Endothelial cell of umbilical vein (primary cell): ENCODE results near the gene ADTRP. TPM values are rescaled to one million over a fixed set of nuclear protein-coding genes. Genes with fewer than 3 reads are reported as not detected.

ENCODE experiments used
- BruUV-seq: library from RNA; stranded (reverse); fragments of 400-500 nt; replicated peaks from 2 replicates; lab custom pipeline; 2021; lab: Mats Ljungman, UMichigan
- CTCF ChIA-PET: fragments of 300-600, 350-600 bp; sonication (Branson Sonifier 250); formaldehyde crosslinking; loops from one replicate; lab custom pipeline; 2021; ENCODE audit warnings: antibody characterized with exemption, inconsistent platforms; lab: Charles Lee
- POLR2A ChIA-PET: fragments of 300-600, 350-600 bp; sonication (Branson Sonifier 250); formaldehyde crosslinking; loops from one replicate; lab custom pipeline; 2021; ENCODE audit warnings: antibody characterized with exemption, inconsistent platforms; lab: Charles Lee
- DNase-seq: peaks from one replicate; pipeline ENCODE4 v3.0.0-alpha.2; 2011; ENCODE audit warnings: low read depth, low spot score
- FAIRE-seq: peaks from 2 replicates; lab custom pipeline; 2011; peaks lifted over from hg19 to GRCh38; lab: Jason Lieb, UNC
- H2AFZ ChIP-seq: 2 replicates; pipeline ENCODE4 v1.6.0; 2012; ENCODE audit warnings: low read depth, low read length, control low read depth, inconsistent platforms
- H3K27ac ChIP-seq: 2 replicates; pipeline ENCODE4 v1.5.1; 2011; ENCODE audit warnings: low read depth, mild to moderate bottlenecking, control low read depth, low read length, moderate library complexity; ENCODE audit not compliant: insufficient read depth
- H3K27me3 ChIP-seq, 2 experiments: 2 replicates each; pipeline versions ENCODE4 v1.6.0 to v1.6.1; 2011; ENCODE audit warnings: low read length in 2 of 2, mixed read lengths in 1 of 2; ENCODE audit not compliant: control insufficient read depth in 2 of 2, insufficient read depth in 2 of 2
- H3K36me3 ChIP-seq, 2 experiments: 2 replicates in 1 of 2; 3 replicates in 1 of 2; pipeline ENCODE4 v1.5.1; 2011; ENCODE audit warnings: low read length in 2 of 2, mild to moderate bottlenecking in 1 of 2, moderate library complexity in 1 of 2; ENCODE audit not compliant: control insufficient read depth in 2 of 2, insufficient read depth in 2 of 2; ENCODE audit errors: extremely low read depth in 1 of 2
- H3K4me1 ChIP-seq: 3 replicates; pipeline ENCODE4 v1.5.1; 2011; ENCODE audit warnings: mild to moderate bottlenecking, low read length; ENCODE audit not compliant: control insufficient read depth, insufficient read depth; ENCODE audit errors: extremely low read depth
- H3K4me2 ChIP-seq: 2 replicates; pipeline ENCODE4 v1.6.1; 2011; ENCODE audit warnings: low read length, control low read depth, mixed read lengths; ENCODE audit not compliant: insufficient read depth
- H3K4me3 ChIP-seq, 3 experiments: fragments of 200-600 bp in 1 of 3; sonication (generic), shearing (Covaris generic) in 1 of 3; replicated peaks in 1 of 3; 2 replicates each; pipeline ENCODE4 v1.5.1; 2011 to 2016; ENCODE audit warnings: control low read depth in 3 of 3, low read length in 3 of 3, mild to moderate bottlenecking in 2 of 3, inconsistent platforms in 1 of 3, low read depth in 1 of 3, moderate library complexity in 1 of 3; ENCODE audit not compliant: insufficient read depth in 1 of 3
- H3K79me2 ChIP-seq: 2 replicates; pipeline ENCODE4 v1.6.0; 2012; ENCODE audit warnings: low read length, inconsistent platforms; ENCODE audit not compliant: control insufficient read depth, insufficient read depth
- H3K9ac ChIP-seq: replicated peaks from 2 replicates; pipeline ENCODE3; 2011; ENCODE audit warnings: low read length, control low read depth; ENCODE audit not compliant: insufficient read depth; ENCODE audit errors: extremely low read depth
- H3K9me1 ChIP-seq: replicated peaks from 3 replicates; pipeline ENCODE4 v1.6.0; 2011; ENCODE audit warnings: mild to moderate bottlenecking, low read length; ENCODE audit not compliant: control insufficient read depth, insufficient read depth; ENCODE audit errors: extremely low read depth
- H3K9me3 ChIP-seq: replicated peaks from 2 replicates; pipeline ENCODE4 v1.5.1; 2012; ENCODE audit warnings: low read length, inconsistent platforms; ENCODE audit not compliant: control insufficient read depth, insufficient read depth
- H4K20me1 ChIP-seq: replicated peaks from 2 replicates; pipeline ENCODE3; 2011; ENCODE audit warnings: mild to moderate bottlenecking, low read length; ENCODE audit not compliant: control insufficient read depth, insufficient read depth; ENCODE audit errors: extremely low read depth
- CTCF ChIP-seq, 2 donors: IDR thresholded peaks; 1 replicate in 1 of 2; 2 replicates in 1 of 2; pipeline ENCODE4 v1.5.1; 2011; ENCODE audit warnings: low read length in 2 of 2, mild to moderate bottlenecking in 2 of 2, moderate library complexity in 2 of 2, control low read depth in 1 of 2, inconsistent platforms in 1 of 2, low read depth in 1 of 2; ENCODE audit not compliant: insufficient read depth in 1 of 2; ENCODE audit errors: extremely low read depth in 1 of 2
- EZH2 ChIP-seq: IDR thresholded peaks from 2 replicates; pipeline ENCODE4 v1.6.1; 2012; ENCODE audit warnings: borderline replicate concordance, low read depth, mild to moderate bottlenecking, moderate library complexity, low read length, inconsistent platforms; ENCODE audit not compliant: severe bottlenecking
- MYC ChIP-seq: IDR thresholded peaks from one replicate; pipeline ENCODE4 v1.6.1; 2011; ENCODE audit warnings: mild to moderate bottlenecking, low read depth, low read length
- POLR2A ChIP-seq: IDR thresholded peaks from 2 replicates; pipeline ENCODE4 v1.6.1; 2012; ENCODE audit warnings: low read depth, mild to moderate bottlenecking, control low read depth, low read length
- POLR2AphosphoS5 ChIP-seq: IDR thresholded peaks from 2 replicates; pipeline ENCODE4 v1.6.1; 2012; ENCODE audit warnings: low read depth, mild to moderate bottlenecking, control low read depth, low read length, moderate library complexity; ENCODE audit not compliant: insufficient read depth
- dilution Hi-C: fragments of 300-500 bp; cut with MboI; formaldehyde crosslinking; loops from one replicate; pipeline ENCODE4 v1.15.0; 2019; ENCODE audit warnings: low sequenced_read_pairs; ENCODE audit not compliant: extremely low pct_ligation_motif_present
- intact Hi-C: fragments of 100-400 bp; cut with micrococcal nuclease; formaldehyde crosslinking; loops from one replicate; pipeline ENCODE4 v1.10.0; 2022
- polyA plus RNA-seq, 4 experiments: library from polyadenylated mRNA; depleted of rRNA in 3 of 4; stranded (reverse) in 3 of 4; unstranded in 1 of 4; fragments of >200 nt; gene quantifications; 2 replicates each; pipeline versions ENCODE4 v1.2.1 to v1.2.3, GENCODE V29; 2011 to 2012; ENCODE audit warnings: missing spikeins in 1 of 4
- total RNA-seq: library from RNA; stranded (reverse); gene quantifications from 2 replicates; pipeline ENCODE4 v1.2.3, GENCODE V29; 2021

ADTRP gene
- total and polyA plus RNA-seq, 2 donors (not counting 3 experiments of a cell fraction or from before 2014, with no cell fraction given), result 3.3 to 4.4 TPM

GRCh38 chr6:11761744-11762620, 16.6 kb downstream of the ADTRP start:
- Histone ChIP-seq H3K9ac (no peak overlapping the region), H4K20me1 (no peaks in the 10 kb centered on the region), H3K36me3 (no peaks in the 10 kb centered on the region), H3K4me1 (peaks cover 27% of the 10 kb centered on the region), H3K4me3 (no peak overlapping the region), H3K79me2 (no peaks in the 10 kb centered on the region), H3K27me3 (no peaks in the 10 kb centered on the region), H3K4me2 (no peak overlapping the region), H3K27ac (no peak overlapping the region), H3K9me1 (no peaks in the 10 kb centered on the region), H2AFZ (no peak overlapping the region), H3K9me3 (no peaks in the 10 kb centered on the region)
- BruUV-seq, result no TSS peak
- DNase-seq (no peak), FAIRE-seq (no peak)
- TF ChIP-seq POLR2AphosphoS5 (no peak), EZH2 (no peak), MYC (no peak), POLR2A (no peak), CTCF (IDR thresholded peaks at IDR 0.05; ENCODE audit: extremely low read depth in 1 of 2, insufficient read depth in 1 of 2, low read depth in 1 of 2, low read length in 2 of 2) (no peak)
- ChIA-PET POLR2A (no interaction called here), CTCF (interaction anchor here (1.3 to 2.4 kb wide), 3 partner anchors 9 to 37 kb away, joined by 3 to 6 read pairs (median 3); no protein-coding TSS in a partner anchor)
- intact Hi-C loops, result loop anchor here (10.0 kb wide), 1 partner anchor 723 kb away; no protein-coding TSS in a partner anchor
- dilution Hi-C loops, result loop anchor here (25.0 kb wide), 1 partner anchor 525 kb away; the partner anchor contains the start of gene EDN1
